ENCODE results near the gene AXL. TPM values are rescaled to one million over a fixed set of nuclear protein-coding genes. Genes with fewer than 3 reads are reported as not detected.
"Not testable (repeated sequence)": the region's sequence is repeated elsewhere in the genome, so short reads cannot be mapped to it uniquely, and the experiment has no call there.

The AXL gene
- 10 to 100 TPM; 30.4 to 39.5 (median 30.7) TPM for polyA plus RNA-seq (ENCODE audit: insufficient read length in 3 of 3)
- long read RNA-seq, donor 1, full-length matches to known transcripts: 2 of 2 reads
- long read RNA-seq, donor 1, partial matches to known transcripts: 0 of 2 reads
- long read RNA-seq, donor 1, other reads (novel, unspliced or antisense): 0 of 2 reads
- long read RNA-seq, donor 2, full-length matches to known transcripts: 4 of 9 reads
- long read RNA-seq, donor 2, partial matches to known transcripts: 5 of 9 reads
- long read RNA-seq, donor 2, other reads (novel, unspliced or antisense): 0 of 9 reads
- long read RNA-seq, donor 3, full-length matches to known transcripts: 1 of 13 reads
- long read RNA-seq, donor 3, partial matches to known transcripts: 12 of 13 reads
- long read RNA-seq, donor 3, other reads (novel, unspliced or antisense): 0 of 13 reads
- long read RNA-seq, donor 4, full-length matches to known transcripts: 5 of 5 reads
- long read RNA-seq, donor 4, partial matches to known transcripts: 0 of 5 reads
- long read RNA-seq, donor 4, other reads (novel, unspliced or antisense): 0 of 5 reads
- long read RNA-seq, donor 5, partial matches to known transcripts: 9 of 9 reads
- long read RNA-seq, donor 5, other reads (novel, unspliced or antisense): 0 of 9 reads
- long read RNA-seq, donor 6, full-length matches to known transcripts: 3 of 3 reads
- long read RNA-seq, donor 6, partial matches to known transcripts: 0 of 3 reads
- long read RNA-seq, donor 6, other reads (novel, unspliced or antisense): 0 of 3 reads
- long read RNA-seq, donor 7, full-length matches to known transcripts: 7 of 15 reads
- long read RNA-seq, donor 7, partial matches to known transcripts: 8 of 15 reads
- long read RNA-seq, donor 7, other reads (novel, unspliced or antisense): 0 of 15 reads
- long read RNA-seq, donor 8, partial matches to known transcripts: 5 of 6 reads
- long read RNA-seq, donor 8, other reads (novel, unspliced or antisense): 0 of 6 reads
- long read RNA-seq, donor 9, partial matches to known transcripts: 7 of 7 reads
- long read RNA-seq, donor 9, other reads (novel, unspliced or antisense): 0 of 7 reads
- long read RNA-seq, donor 10, full-length matches to known transcripts: 2 of 7 reads
- long read RNA-seq, donor 10, partial matches to known transcripts: 5 of 7 reads
- long read RNA-seq, donor 10, other reads (novel, unspliced or antisense): 0 of 7 reads
- long read RNA-seq, donor 11, full-length matches to known transcripts: 2 of 15 reads
- long read RNA-seq, donor 11, partial matches to known transcripts: 13 of 15 reads
- long read RNA-seq, donor 11, other reads (novel, unspliced or antisense): 0 of 15 reads
- long read RNA-seq, donor 12, full-length matches to known transcripts: 8 of 15 reads
- long read RNA-seq, donor 12, partial matches to known transcripts: 7 of 15 reads
- long read RNA-seq, donor 12, other reads (novel, unspliced or antisense): 0 of 15 reads
- long read RNA-seq, donor 13, partial matches to known transcripts: 22 of 22 reads
- long read RNA-seq, donor 13, other reads (novel, unspliced or antisense): 0 of 22 reads
- long read RNA-seq, donor 14: 0 reads
- long read RNA-seq, donor 15, full-length matches to known transcripts: 4 of 102 reads
- long read RNA-seq, donor 15, partial matches to known transcripts: 98 of 102 reads
- long read RNA-seq, donor 15, other reads (novel, unspliced or antisense): 0 of 102 reads
- long read RNA-seq, donor 16, partial matches to known transcripts: 11 of 11 reads
- long read RNA-seq, donor 16, other reads (novel, unspliced or antisense): 0 of 11 reads

DNA sequence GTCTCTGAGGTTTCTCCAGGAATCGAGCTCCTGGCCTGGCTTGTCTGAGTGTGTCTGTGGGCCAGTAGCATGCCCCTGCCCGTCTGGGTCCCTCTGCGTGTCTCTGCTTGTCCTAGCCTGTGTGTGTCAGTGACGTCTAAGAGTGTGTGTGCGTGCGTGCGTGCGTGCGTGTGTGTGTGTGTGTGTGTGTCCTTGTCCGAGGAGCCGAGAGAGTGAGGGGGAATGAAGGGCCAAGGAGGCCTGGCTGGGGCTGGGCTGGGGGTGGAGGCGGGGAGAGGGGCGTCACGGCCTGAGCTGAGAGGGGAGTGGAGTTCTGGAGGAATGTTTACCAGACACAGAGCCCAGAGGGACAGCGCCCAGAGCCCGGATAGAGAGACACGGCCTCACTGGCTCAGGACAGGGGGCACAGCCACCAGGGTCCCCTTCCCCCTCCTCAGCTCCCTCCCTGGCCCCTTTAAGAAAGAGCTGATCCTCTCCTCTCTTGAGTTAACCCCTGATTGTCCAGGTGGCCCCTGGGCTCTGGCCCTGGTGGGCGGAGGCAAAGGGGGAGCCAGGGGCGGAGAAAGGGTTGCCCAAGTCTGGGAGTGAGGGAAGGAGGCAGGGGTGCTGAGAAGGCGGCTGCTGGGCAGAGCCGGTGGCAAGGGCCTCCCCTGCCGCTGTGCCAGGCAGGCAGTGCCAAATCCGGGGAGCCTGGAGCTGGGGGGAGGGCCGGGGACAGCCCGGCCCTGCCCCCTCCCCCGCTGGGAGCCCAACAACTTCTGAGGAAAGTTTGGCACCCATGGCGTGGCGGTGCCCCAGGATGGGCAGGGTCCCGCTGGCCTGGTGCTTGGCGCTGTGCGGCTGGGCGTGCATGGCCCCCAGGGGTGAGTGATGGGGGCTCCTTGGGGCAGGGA, at the start of gene AXL:
Gene AXL, plus strand, starts transcription at position 609 of the 893 bp plus-strand sequence. Its CDS starts 170 bp downstream, at position 779.
- peak; percentile 71 for DNase-seq

GRCh38 chr19:41172297-41173164, 46.5 kb upstream of the AXL start:
- DNase-seq: no peak

DNA sequence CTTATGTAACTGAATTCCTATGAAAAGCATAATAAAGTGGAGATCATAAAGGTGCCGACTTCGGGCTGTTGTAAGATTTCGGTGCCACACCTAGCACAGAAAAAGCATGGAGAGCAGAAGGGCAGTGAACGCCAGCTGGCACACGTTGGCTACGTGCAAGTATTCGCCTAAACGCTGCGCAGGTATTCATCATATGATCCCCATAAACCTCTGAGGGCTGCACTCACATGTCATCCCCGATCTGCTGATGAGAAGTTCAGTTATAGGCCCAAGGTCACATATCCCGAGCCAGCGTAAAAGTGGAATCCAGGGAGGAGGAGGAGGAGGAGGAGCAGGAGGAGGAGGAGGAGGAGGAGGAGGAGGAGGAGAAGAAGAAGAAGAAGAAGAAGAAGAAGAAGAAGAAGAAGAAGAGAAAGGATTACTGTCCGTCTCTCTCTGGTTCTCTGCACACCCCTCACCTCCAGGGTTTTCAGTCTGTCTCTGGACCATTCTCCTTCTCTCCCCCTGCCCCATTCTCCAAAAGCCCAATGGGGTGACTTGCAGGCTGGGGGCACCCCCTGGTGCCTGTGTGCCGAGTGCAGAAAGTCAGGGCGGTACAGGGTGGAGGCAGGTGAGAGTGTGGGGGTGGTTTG, 44.6 kb upstream of the AXL start:
- no peak for DNase-seq

DNA sequence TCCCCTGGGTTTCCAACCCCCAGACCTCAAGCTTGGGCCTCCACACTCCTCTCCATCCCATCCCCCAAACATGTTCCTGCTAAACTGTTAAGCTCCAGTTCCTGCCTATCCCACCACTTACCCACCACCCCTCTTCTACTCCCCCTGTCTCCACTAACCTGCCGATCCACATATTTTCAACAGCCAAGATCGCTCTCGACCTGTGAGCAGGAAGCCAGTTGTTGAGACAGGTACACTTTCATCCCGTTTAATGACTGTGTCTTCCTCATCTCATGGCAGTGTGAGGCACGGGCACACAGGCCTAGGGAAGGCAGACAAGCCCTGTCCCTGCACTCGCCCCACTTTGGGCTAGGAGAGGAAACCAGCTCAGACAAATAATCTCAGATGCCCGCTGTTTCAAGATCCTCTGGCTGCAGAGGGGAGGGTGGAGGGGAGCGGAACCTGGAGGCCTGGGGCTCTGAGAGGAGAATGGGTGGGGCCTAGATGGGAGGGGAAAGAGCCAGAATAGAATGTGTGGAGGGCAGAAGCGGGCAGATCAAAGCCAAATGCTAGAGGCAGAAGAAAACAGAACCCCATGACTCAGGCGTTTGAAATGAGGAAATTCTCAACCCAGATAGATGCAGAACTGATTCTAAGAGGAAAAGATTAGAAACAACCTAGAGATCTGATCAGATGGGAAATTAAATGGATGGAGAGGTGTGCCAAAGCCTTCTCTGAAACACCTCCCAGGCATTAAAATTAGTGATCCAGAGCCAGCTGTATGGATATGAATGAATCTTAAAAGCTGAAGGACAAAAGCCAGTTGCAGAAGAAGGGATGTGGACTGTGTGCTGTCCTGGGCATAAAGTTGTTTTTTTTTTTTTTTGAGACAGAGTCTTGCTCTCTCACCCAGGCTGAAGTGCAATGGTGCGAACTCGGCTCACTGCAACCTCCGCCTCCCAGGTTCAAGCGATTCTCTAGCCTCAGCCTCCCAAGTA, 42.9 kb upstream of the AXL start:
- peak; percentile 38 for DNase-seq

- not testable (repeated sequence) for DNase-seq
These were observed 38.9 kb upstream of the AXL start for GRCh38 chr19:41180173-41180572.

DNA sequence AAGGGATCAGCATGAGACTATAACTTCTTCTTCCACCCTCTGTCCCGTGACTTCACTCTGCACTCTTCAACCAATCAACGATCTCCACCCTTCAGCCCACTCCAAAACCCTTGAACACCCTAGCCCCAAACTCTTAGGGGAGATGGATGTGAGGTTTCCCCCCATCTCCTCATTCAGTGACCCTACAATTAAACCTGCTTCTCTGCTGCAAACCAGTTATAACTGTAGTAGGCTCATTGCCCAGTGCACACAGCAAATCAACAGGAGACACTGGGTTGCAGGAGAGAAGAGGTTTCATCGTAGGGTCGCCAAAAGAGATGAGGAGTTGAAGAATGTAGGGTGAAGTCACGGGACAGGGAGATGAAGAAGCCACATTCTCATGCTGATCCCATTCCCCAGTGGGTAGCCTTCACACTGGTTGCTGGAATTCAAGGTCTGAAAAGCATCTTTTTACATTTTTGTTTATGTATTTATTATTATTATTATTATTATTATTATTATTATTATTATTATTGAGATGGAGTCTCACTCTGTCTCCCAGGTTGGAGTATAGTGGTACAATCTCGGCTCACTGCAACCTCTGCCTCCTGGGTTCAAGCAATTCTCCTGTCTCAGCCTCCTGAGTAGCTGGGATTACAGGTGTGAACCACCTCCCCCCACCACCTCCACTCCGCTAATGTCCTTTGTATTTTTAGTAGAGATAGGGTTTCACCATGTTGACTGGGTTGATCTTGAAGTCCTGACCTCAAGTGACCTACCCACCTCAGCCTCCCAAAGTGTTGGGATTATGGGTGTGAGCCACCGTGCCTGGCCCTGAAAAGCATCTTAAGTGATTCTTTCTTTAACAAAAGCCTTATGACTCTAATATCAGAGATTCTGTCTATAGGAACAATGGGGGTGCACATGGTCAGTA, 31.8 kb upstream of the AXL start:
- no peak for DNase-seq

DNA sequence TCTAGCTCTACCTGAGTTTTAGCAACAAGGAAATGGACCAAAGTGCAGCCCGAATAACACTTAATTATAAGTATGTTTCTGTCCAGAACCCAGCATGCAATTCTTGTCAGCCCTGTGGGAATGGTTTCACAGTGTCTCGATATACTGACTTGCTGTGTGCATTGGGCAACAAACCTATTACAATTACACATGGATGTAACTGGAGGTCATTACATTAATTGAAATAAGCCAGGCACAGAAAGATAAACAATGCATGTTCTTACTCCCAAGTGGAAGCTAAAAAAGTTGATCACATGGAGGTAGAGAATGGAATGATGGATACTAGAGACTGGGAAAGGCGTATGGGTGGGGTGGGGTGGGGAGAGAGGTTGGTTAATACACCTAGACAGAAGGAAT, 31.1 kb upstream of the AXL start:
- no peak for DNase-seq

- DNase-seq: no peak
These were observed 29.5 kb upstream of the AXL start for GRCh38 chr19:41189425-41190065.

- DNase-seq: no peak
These were observed 26.2 kb upstream of the AXL start, which contains the start of gene CYP2S1 for GRCh38 chr19:41192574-41193429. Gene CYP2S1 (plus strand): TSS chr19:41193219. CDS start chr19:41193265, 46 bp downstream.

DNA sequence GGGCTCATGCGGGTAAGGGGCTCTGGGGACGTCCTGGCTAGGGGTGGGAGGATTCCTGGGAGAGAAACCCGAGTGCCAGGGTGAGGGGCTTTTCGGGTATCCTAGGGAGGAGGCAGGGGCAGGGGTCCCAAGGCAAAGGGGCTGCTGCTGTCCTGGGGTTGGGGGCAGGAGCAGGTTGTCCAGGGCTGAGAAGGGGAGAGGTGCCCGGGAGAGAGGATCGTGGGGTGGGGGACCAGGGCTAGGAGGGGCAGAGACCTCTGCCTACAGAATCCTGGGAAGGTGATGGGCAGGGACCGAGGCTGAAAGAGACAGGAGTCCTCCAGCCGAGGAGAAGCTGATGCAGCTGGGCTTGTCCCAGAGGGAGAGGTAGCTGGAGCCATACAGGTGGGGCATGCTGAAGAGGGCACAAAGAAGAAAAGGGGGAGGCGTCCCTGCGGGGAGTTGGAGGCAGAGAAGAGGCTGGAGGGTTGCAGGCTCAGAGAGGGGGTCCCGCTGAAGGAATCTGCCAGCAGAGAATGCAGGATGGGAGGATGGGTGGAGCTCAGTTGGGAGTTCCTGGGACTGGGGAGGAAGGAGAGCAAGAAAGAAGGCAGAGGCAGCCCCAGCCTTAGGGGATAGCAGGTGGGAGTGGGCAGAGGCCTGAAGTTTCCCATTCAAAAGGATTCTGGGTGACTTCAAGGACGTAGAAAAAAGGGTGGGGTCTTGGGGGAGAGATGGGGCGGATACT, 25.4 kb upstream of the AXL start:
- no peak for DNase-seq

- no peak for DNase-seq
These were observed 24.9 kb upstream of the AXL start for GRCh38 chr19:41194157-41194552.

DNA sequence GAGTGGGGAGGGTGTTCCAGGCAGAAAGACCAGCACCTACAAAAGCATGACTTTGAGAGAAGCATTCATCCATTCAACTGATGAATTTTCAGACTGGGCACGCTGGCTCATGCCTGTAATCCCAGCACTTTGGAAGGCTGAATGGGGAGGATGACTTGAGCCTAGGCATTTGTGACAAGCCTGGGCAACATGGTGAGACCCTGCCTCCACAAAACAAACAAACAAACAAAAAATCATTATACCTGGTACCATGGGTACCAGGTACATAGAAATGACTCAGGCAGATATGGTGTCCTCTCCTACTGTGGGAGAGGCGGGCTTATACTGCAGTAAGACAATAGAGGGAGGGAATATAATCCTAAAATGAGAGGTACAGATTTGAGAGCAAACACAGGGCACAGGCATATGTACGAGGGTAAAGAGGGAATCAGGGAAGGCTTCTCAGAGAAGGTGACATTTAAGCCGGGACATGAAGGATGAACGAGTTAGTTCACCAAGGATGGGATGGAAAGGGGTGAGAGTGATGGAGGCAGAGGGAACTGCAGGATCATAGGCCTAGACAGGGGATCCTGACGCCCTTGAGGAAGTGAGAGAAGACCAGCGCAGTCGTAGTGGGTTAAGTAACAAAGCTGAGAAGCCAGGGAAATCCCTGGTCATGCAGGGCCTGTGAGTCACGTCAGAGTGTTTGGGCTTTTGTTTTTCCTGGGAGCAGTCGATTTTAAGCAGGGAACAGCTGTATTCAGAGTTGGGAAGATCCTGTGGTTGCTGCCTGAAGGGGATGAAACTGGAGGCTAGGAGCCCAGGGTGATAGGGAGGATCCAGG, 23.1 kb upstream of the AXL start:
- no peak for DNase-seq

DNA sequence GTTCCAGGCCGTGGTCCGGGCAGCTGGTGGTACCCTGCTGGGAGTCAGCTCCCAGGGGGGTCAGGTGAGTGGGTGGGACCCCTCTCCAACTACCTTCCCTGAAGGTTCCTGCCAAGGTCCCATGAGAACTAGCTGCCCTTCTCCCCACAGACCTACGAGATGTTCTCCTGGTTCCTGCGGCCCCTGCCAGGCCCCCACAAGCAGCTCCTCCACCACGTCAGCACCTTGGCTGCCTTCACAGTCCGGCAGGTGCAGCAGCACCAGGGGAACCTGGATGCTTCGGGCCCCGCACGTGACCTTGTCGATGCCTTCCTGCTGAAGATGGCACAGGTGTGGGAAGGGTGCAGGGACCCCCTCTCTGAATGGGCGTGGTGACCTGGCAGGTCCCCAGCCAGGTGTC, 20.5 kb upstream of the AXL start:
- DNase-seq: no peak
